Measurements from ENCODE around the gene C18orf54. TPM values are rescaled to one million over a fixed set of nuclear protein-coding genes. Genes with fewer than 3 reads are reported as not detected.

The C18orf54 gene
- total and polyA plus RNA-seq, 9 of the 15 experiments (the other 6 are each of a cell fraction or from before 2014, with no cell fraction given) = 3.0 to 8.7 (median 4.3) TPM

DNA sequence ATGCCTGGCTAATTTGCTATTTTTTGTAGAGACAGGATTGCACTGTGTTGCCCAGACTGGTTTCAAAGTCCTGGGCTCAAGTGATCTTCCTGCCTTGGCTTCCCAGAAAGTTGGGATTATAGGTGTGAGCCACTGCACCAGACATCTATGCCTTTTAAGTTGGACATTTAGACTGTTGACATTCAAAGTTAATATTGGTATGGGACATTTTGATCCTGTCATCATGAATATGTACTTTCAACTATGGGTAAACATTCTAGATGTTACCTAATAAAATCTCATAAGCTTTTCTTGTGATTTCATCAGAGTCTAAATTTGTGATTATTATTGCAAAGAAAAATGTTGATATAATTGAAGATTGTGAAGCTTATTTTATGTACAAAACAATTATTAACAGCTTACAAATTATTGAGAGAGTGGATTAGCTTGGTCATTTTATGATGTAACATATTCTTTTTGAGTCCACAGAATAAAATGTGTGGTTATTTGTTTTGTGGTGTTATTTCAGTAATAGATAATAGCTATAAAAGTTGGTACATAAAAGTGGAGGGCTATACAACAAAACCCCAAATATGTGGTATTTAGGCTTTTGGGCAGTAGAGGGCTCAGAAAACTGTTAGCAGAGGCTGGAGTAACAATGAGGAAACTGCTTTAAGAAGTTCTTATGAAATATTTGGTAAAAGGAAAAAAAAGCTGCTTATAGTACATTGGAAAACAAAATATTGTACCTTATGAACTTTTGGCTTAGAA lies 41.5 kb upstream of the C18orf54 start:
- H3K79me2 ChIP-seq (ENCODE audit: control insufficient read depth, insufficient read depth, low read length) = no peaks in the 10 kb centered on the region
- no peak for ATAC-seq
- CTCF ChIA-PET (ENCODE audit: low intra/inter-chr PET ratio) = no interaction called here
- intact Hi-C loops (cut with micrococcal nuclease) = no loop called here
- POLR2A ChIA-PET = no interaction called here
- H3K4me3 ChIP-seq = no peak overlapping the region
- BruUV-seq (replicated peaks) = no TSS peak
- no peaks in the 10 kb centered on the region for H3K36me3 ChIP-seq (ENCODE audit: control insufficient read depth, insufficient read depth, low read length)
- H3K9me3 ChIP-seq (replicated peaks; ENCODE audit: control insufficient read depth, insufficient read depth, low read depth, low read length) = no peaks in the 10 kb centered on the region
- no peak overlapping the region for H2AFZ ChIP-seq (ENCODE audit: low read depth, low read length)
- no peak overlapping the region for H3K27ac ChIP-seq (ENCODE audit: extremely low read depth, low read depth, low read length)
- H3K4me2 ChIP-seq (ENCODE audit: insufficient read depth, low read length) = no peak overlapping the region
- DNase-seq (ENCODE audit: extremely low read depth in 1 of 4, low spot score in 3 of 4) = no peak
- no peak overlapping the region for H3K9ac ChIP-seq (ENCODE audit: insufficient read depth in 1 of 2, low read depth in 2 of 2, low read length in 2 of 2)
- H3K27me3 ChIP-seq (ENCODE audit: control insufficient read depth in 2 of 2, insufficient read depth in 2 of 2, low read length in 2 of 2) = no peaks in the 10 kb centered on the region
- in situ Hi-C loops (cut with MboI) = no loop called here
- no peaks in the 10 kb centered on the region for H4K20me1 ChIP-seq (replicated peaks; ENCODE audit: control insufficient read depth, insufficient read depth, low read length)
- no peaks in the 10 kb centered on the region for H3K9me1 ChIP-seq (ENCODE audit: control insufficient read depth, insufficient read depth, low read length)
- no peaks in the 10 kb centered on the region for H3K4me1 ChIP-seq (replicated peaks in 1 of 2; ENCODE audit: control insufficient read depth in 2 of 2, insufficient read depth in 2 of 2, low read length in 2 of 2)
- no peak for FAIRE-seq
- TF ChIP-seq RAD21 (CRISPR knock-in tag; conservative IDR thresholded peaks at IDR 0.05 in 1 of 2, IDR thresholded peaks at IDR 0.05 in 1 of 2) = no peak
- no peak for TF ChIP-seq PHF8 (IDR thresholded peaks at IDR 0.05; ENCODE audit: borderline replicate concordance, low read length)
- TF ChIP-seq, protein P1, sequence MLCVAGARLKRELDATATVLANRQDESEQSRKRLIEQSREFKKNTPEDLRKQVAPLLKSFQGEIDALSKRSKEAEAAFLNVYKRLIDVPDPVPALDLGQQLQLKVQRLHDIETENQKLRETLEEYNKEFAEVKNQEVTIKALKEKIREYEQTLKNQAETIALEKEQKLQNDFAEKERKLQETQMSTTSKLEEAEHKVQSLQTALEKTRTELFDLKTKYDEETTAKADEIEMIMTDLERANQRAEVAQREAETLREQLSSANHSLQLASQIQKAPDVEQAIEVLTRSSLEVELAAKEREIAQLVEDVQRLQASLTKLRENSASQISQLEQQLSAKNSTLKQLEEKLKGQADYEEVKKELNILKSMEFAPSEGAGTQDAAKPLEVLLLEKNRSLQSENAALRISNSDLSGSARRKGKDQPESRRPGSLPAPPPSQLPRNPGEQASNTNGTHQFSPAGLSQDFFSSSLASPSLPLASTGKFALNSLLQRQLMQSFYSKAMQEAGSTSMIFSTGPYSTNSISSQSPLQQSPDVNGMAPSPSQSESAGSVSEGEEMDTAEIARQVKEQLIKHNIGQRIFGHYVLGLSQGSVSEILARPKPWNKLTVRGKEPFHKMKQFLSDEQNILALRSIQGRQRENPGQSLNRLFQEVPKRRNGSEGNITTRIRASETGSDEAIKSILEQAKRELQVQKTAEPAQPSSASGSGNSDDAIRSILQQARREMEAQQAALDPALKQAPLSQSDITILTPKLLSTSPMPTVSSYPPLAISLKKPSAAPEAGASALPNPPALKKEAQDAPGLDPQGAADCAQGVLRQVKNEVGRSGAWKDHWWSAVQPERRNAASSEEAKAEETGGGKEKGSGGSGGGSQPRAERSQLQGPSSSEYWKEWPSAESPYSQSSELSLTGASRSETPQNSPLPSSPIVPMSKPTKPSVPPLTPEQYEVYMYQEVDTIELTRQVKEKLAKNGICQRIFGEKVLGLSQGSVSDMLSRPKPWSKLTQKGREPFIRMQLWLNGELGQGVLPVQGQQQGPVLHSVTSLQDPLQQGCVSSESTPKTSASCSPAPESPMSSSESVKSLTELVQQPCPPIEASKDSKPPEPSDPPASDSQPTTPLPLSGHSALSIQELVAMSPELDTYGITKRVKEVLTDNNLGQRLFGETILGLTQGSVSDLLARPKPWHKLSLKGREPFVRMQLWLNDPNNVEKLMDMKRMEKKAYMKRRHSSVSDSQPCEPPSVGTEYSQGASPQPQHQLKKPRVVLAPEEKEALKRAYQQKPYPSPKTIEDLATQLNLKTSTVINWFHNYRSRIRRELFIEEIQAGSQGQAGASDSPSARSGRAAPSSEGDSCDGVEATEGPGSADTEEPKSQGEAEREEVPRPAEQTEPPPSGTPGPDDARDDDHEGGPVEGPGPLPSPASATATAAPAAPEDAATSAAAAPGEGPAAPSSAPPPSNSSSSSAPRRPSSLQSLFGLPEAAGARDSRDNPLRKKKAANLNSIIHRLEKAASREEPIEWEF (CRISPR knock-in tag; IDR thresholded peaks at IDR 0.05) = no peak
- TF ChIP-seq, protein P2, sequence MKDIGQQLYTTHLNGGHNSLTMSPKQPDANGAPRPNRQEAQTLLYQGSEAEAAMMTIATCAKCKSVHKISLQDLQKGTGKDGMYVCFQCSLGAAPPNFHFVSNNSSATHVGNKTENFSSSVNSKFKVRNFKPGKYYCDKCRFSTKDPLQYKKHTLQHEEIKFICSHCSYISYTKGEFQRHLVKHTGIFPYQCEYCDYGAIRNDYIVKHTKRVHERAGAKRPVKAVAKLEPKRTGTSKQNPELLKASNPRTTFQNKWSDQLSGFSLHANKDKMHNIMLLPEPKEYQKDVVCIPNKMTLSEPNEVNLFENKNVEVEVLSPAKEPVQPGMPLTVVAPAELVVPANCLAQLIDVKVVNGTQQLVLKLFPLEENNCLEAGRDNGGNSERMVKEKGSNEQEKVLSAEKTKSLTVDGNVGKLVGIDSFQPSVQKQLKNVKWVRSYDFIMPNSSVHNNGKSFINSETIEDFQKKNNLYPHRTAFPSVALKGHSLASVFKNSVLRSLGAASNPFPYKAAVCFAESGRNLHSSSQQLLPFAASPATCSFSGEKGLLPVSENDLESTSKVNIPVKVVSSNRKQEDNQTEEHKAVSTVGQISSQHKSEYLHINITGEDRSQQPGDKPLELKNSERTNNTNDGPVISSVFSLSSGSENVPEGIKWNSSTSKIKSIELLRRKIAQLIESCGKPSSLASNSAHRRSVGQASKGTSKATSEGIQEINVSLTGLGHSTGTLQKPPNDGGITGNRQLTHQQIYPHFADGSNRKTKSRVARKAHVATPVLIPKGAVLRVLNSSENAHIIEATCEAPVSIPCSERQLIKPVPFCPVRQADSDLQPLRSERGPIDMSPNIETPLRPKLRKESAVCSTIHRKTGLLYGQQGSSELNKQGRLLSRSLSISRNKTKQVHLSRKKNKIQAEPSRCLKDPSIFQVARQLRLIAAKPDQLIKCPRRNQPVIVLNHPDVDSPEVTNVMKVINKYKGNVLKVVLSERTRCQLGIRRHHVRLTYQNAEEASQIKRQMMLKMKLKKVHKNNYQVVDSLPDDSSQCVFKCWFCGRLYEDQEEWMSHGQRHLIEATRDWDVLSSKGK (CRISPR knock-in tag; IDR thresholded peaks at IDR 0.05) = no peak
- no peak for TF ChIP-seq SMARCA4 (IDR thresholded peaks at IDR 0.05)
- TF ChIP-seq TAF9B (IDR thresholded peaks at IDR 0.05; ENCODE audit: partially characterized antibody) = no peak
- no peak for TF ChIP-seq RBFOX2 (IDR thresholded peaks at IDR 0.05; ENCODE audit: low read depth, low read length)
- no peak for TF ChIP-seq CC2D1A (IDR thresholded peaks at IDR 0.05)
- no peak for TF ChIP-seq MEF2D (tag; conservative IDR thresholded peaks at IDR 0.05; ENCODE audit: low read depth)
- no peak for TF ChIP-seq BDP1 (IDR thresholded peaks at IDR 0.05; ENCODE audit: insufficient read depth, insufficient read length)
- TF ChIP-seq TGIF2 (CRISPR knock-in tag; IDR thresholded peaks at IDR 0.05) = no peak
- TF ChIP-seq GABPB1 (CRISPR knock-in tag; IDR thresholded peaks at IDR 0.05) = no peak
- TF ChIP-seq TFAM (CRISPR knock-in tag; conservative IDR thresholded peaks at IDR 0.05) = no peak

Data from K562 (cell line).